AG09309 (cell line): ENCODE results near the gene RAD51B.
A peak's percentile ranks its signal among the peaks of the same experiment; 100 is the strongest.

Source experiments
- DNase-seq: peaks from one replicate; pipeline ENCODE4 v3.0.0-alpha.2; 2010; ENCODE audit warnings: low read depth
- H3K4me3 ChIP-seq: 2 replicates; pipeline ENCODE4 v1.5.1; 2011; ENCODE audit warnings: mild to moderate bottlenecking, low read depth, low read length, moderate library complexity; ENCODE audit not compliant: control insufficient read depth
- TF ChIP-seq, protein P1 (sequence below): IDR thresholded peaks from 2 replicates; pipeline ENCODE4 v1.5.1; 2011; ENCODE audit warnings: mild to moderate bottlenecking, low read depth, low read length, inconsistent platforms; ENCODE audit not compliant: insufficient read depth, control insufficient read depth; ENCODE audit errors: missing control alignments

The RAD51B gene

DNA sequence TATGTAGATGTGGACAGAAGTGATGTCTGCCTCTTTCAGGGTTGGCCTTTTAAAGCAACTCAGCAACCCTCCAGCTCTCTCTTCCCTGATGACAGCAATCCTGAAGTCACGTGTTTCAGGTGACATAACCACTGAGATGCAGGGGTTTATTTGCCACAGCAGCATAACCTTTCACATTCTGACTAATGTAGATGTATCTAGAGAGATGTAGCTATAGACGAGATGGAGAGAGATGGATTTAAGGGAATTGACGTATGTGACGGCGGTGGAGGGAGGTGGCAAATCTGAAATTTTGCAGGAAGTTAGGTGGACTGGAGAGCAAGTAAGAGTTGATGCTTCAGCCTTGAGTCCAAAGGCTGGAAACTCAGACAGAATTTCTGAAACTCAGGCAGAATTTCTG lies 847.3 kb downstream of the RAD51B start:
- DNase-seq: no peak
- no peak overlapping the region for H3K4me3 ChIP-seq
- TF ChIP-seq, protein P1, sequence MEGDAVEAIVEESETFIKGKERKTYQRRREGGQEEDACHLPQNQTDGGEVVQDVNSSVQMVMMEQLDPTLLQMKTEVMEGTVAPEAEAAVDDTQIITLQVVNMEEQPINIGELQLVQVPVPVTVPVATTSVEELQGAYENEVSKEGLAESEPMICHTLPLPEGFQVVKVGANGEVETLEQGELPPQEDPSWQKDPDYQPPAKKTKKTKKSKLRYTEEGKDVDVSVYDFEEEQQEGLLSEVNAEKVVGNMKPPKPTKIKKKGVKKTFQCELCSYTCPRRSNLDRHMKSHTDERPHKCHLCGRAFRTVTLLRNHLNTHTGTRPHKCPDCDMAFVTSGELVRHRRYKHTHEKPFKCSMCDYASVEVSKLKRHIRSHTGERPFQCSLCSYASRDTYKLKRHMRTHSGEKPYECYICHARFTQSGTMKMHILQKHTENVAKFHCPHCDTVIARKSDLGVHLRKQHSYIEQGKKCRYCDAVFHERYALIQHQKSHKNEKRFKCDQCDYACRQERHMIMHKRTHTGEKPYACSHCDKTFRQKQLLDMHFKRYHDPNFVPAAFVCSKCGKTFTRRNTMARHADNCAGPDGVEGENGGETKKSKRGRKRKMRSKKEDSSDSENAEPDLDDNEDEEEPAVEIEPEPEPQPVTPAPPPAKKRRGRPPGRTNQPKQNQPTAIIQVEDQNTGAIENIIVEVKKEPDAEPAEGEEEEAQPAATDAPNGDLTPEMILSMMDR: no peak

DNA sequence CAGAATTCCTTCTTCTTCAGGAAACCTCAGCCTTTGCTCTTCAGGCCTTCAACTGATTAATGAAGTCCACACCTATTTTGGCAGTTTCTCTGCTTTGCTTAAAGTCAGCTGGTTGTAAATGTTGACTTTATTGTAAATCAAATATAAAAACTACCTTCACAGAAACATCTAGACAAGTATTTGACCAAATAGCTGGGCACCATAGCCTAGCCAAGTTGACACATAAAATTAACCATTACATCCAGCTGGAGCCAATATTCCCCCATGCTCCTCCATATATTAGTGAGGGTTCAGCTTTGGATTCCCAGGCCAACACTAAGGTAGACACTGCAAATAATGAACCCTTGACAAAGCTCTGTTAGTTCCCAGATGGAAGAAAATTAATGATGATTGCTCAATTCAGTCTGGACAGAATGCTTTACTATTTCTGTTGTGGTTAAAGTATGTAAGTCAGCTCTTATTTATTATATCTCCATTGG lies 847.8 kb downstream of the RAD51B start:
- H3K4me3 ChIP-seq: no peak overlapping the region
- TF ChIP-seq, protein P1: no peak
- peak; percentile 76 for DNase-seq

DNA sequence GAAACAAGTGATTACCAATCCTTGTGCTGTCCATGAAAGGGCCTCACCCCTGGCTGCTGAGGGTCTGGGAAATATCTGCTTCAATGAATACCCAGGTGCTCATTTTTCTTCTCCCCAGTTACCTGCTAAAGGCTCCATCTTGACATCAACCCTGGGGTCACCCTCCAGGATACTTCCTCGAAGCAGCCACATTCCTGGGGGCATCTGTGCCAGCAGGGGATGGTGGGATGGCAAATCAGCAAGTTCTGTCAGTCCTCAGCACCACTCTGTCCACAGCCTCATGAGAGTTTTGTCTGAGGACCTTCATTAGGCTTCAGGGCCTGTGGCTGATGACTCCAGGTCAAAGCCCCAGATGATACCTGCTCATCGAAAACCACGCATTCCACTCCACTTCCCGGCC lies 848.4 kb downstream of the RAD51B start:
- no peak for DNase-seq
- TF ChIP-seq, protein P1: no peak
- no peak overlapping the region for H3K4me3 ChIP-seq

DNA sequence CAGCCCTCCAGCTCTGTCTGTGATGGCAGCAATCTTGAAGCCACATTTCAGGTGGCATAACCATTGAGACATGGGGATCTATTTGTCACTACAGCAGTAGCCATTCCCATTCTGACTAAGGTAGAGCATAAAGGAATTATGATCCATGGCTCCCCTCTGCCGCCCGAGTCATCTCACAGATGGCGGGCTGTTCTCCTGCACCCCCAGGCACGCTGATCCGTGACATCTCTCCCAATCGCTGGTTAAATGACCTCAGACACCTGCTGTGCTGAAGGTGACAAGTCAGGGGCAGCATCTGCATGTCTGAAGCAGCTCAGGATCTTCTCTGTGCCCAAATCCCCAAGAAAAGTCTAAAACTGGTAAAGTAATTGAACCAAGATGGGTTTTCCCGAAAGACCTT lies 849.0 kb downstream of the RAD51B start:
- H3K4me3 ChIP-seq: no peak overlapping the region
- TF ChIP-seq, protein P1: no peak
- no peak for DNase-seq

DNA sequence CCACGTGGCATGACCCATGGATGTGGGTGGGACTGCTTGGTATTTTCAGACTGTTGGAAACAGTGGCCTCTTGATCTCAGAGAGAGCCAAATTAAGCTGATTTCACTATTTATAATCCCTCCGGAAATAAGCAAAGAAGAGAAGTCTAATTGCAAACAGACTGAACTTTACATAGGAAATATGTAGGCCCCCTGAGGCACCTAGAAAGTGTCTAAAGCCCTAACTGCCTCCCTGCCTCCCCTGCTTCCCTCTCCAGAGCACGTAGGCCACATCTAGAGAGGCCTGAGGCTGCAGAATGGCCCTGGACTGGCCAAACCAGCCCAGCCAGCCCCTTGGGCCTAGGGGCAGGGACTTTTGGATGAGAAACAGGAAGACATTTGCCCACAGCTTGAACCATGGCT lies 849.5 kb downstream of the RAD51B start:
- H3K4me3 ChIP-seq: no peak overlapping the region
- no peak for DNase-seq
- TF ChIP-seq, protein P1: no peak

DNA sequence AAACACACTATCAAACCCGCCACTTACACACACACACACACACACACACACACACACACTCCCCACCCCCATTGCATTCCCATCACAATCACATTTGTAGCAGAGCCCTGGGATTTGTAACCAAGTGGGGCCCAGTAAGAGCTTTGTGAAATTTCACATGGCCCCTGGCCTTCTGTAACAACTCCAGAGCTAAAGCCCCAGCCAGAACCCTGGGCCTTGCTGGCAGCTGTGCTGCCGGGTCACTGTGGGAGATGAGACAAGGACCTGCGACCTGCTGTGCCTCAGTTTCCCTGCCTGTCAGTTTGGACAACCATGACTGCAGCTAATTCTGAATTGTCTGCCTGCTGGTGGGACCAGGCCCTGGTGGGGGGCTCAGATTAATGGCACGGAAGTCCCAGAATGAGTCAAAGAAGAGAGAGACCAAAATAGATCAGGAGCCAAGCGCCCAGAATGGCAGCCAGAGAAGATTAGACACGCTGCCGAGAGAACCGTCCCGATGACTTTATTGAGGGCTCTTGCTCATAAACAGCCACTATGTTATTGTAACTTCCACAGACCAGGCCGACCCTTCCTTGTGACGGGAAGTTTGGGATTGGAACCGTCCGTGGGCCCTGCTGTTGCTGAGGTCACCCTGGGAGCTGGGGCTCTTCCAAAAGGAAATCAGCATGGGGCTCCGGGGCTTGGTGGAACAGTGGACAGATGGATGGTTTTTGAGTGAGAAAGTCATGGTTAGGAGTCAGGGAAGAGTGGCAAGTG lies 850.2 kb downstream of the RAD51B start:
- TF ChIP-seq, protein P1: no peak
- no peak for DNase-seq
- H3K4me3 ChIP-seq: no peak overlapping the region
